Measurements from ENCODE around the gene VCL. TPM values are rescaled to one million over a fixed set of nuclear protein-coding genes. Genes with fewer than 3 reads are reported as not detected.

The VCL gene
- total and polyA plus RNA-seq, 12 donors: 117 to 369 (median 237) TPM

DNA sequence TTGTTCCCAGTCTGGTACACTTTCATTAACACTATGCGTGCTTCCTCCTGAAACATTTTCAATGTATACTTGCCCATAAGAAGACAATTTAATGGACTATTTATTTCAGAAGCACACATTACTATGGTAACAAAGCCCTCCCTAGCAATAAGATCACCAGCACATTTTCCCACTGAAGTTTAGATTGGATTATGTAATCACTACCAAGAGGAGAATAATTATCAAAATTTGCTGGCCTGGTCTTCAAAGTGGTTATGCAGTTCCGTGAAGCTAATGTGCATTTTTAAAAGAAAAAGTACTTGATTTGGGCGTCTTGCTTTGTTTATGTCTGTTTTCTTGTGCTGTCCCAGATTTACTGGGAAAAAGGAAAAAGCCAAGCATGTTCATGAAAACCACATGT, 90.8 kb downstream of the VCL start:
- H3K4me3 ChIP-seq: no peak overlapping the region
- DNase-seq (no peak), ATAC-seq (no peak)
- H3K9me3 ChIP-seq: no peaks in the 10 kb centered on the region
- H3K36me3 ChIP-seq: peaks cover 0 to 98% (median 36%) of the 10 kb centered on the region in 9 donors
- peaks cover 0 to 15% (median 0%) of the 10 kb centered on the region in 9 donors for H3K4me1 ChIP-seq
- no peak overlapping the region for H3K27ac ChIP-seq
- WGBS, 2 donors: 47 to 66% methylated on average over 3 of the region's 3 CpGs
- H3K27me3 ChIP-seq: no peaks in the 10 kb centered on the region
- TF ChIP-seq CTCF (IDR thresholded peaks at IDR 0.05): no peak
- intact Hi-C loops (cut with DNase I): loop anchor here in 3 of 10 donors (10.0 kb wide), 2 partner anchors 124 to 204 kb away; no protein-coding TSS in a partner anchor

DNA sequence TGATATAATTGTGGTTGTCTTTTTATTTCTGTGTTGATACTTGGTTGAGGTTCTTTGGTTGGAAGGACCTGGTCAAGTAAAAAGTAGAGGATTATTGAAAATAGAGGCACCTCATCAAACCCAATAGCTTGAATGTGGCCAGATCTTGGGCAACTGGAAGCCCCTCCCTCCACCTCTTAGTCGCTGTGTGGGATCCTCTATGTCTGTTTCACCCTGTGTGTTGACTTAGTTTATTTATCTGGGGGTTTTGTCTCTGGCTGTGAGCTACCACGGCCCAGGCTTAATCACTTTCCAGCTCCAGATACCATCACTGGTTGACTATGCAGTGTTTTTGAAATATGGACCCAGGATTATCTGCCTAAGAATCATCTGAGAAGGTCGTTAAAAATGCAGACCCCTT, 94.5 kb downstream of the VCL start:
- 85 to 90% methylated on average over 3 of the region's 3 CpGs for WGBS, 2 donors
- no peak for ATAC-seq
- DNase-seq: no peak
- H3K9me3 ChIP-seq: no peaks in the 10 kb centered on the region
- H3K36me3 ChIP-seq: peaks cover 0 to 99% (median 71%) of the 10 kb centered on the region in 9 donors
- no peak overlapping the region for H3K4me3 ChIP-seq
- no peak for TF ChIP-seq CTCF (IDR thresholded peaks at IDR 0.05)
- no peak overlapping the region for H3K27ac ChIP-seq
- intact Hi-C loops (cut with DNase I): no loop called here
- no peaks in the 10 kb centered on the region for H3K27me3 ChIP-seq
- H3K4me1 ChIP-seq: peaks cover 0 to 10% (median 0%) of the 10 kb centered on the region in 9 donors

DNA sequence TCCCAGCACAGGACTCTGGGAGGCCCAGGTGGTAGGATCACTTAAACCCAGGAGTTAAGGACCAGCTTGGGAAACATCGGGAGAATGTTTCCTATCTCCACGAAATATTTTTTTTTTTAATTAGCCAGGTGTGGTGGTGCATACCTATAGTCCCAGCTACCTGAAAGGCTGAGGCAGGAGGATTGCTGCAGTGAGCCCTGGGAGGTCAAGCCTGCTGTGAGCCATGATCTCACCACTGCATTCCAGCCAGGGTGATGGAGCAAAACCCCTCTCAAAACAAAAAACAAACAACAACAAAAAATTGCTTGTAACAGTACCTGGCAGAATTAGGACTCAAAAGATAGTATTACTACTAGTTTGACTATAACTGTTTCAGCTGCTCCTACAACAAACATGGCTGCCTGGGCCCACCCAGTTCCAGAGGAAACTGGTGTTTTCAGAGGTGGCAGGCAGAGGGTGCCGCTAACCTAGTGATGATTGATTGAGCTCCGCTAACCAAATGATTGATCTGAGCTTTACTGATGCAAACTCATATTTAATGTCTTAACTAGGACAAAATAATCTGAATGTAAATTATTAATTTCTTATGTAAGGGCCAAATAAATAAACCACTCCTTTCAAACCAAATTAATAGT, 95.7 kb downstream of the VCL start:
- H3K36me3 ChIP-seq: peaks cover 0 to 100% (median 83%) of the 10 kb centered on the region in 9 donors
- no peak overlapping the region for H3K4me3 ChIP-seq
- no peak for TF ChIP-seq CTCF (IDR thresholded peaks at IDR 0.05)
- H3K4me1 ChIP-seq: peaks cover 0 to 6% (median 0%) of the 10 kb centered on the region in 9 donors
- no peak for ATAC-seq
- intact Hi-C loops (cut with DNase I): no loop called here
- no peaks in the 10 kb centered on the region for H3K9me3 ChIP-seq
- 95 to 97% methylated on average over 4 of the region's 4 CpGs for WGBS, 2 donors
- H3K27ac ChIP-seq: no peak overlapping the region
- no peak for DNase-seq
- no peaks in the 10 kb centered on the region for H3K27me3 ChIP-seq

- H3K4me3 ChIP-seq: no peak overlapping the region
- H3K36me3 ChIP-seq: peaks cover 0 to 100% (median 83%) of the 10 kb centered on the region in 9 donors
- 92 to 96% methylated on average over 7 of the region's 7 CpGs for WGBS, 2 donors
- intact Hi-C loops (cut with DNase I): no loop called here
- no peak for DNase-seq
- ATAC-seq: no peak
- H3K9me3 ChIP-seq: no peaks in the 10 kb centered on the region
- H3K4me1 ChIP-seq: peaks cover 0 to 5% (median 0%) of the 10 kb centered on the region in 9 donors
- no peak overlapping the region for H3K27ac ChIP-seq
- no peaks in the 10 kb centered on the region for H3K27me3 ChIP-seq
- no peak for TF ChIP-seq CTCF (IDR thresholded peaks at IDR 0.05)
Measured at GRCh38 chr10:74094231-74094630, 96.3 kb downstream of the VCL start.
